Measurements from ENCODE around the gene TBC1D2B.
"Not testable (repeated sequence)": the region's sequence is repeated elsewhere in the genome, so short reads cannot be mapped to it uniquely, and the experiment has no call there.

Gene TBC1D2B

DNA sequence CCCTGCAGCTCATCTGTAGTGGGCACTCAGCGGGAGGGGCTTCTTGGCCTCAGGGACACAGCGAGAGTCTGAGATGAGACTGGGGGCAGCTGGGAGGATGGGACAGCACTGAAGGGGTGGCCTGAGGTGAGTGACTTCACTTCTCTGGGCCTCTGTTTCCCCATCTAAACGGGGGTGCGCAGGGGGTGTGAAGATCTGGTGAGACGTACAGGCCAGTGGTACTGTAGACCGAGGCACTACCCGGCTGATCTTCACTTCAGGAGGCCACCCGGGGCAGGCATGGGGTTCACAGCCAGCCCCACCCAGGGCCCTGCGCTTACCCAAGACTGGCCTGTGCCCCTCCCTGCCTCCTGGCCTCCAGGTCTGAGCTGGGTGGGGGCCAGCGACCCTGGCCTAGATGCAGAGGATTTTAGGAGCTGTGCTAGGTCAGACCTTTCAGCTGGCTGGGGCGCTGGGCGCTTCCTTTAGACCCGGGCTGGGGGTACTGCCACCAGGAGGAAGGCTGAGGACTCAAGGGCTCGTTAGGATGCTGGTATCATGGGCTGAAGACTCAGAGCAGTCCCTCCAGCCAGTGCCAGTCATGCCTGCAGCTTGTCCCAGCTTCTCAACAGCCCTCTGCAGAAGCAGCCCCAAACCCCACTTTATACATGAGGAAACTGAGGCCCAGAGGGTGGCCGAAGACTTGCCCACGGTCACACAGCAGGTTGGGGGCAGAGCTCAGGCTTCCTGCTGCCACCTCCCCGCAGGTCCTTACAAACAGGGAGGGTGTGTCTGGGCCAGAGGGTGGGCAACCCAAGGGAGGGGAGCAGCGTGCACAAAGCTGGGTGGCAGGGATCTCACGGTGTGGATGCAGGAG, 99.4 kb downstream of the TBC1D2B start:
- DNase-seq (ENCODE audit: low read depth in 2 of 2, low spot score in 1 of 2) = not testable (repeated sequence)

DNA sequence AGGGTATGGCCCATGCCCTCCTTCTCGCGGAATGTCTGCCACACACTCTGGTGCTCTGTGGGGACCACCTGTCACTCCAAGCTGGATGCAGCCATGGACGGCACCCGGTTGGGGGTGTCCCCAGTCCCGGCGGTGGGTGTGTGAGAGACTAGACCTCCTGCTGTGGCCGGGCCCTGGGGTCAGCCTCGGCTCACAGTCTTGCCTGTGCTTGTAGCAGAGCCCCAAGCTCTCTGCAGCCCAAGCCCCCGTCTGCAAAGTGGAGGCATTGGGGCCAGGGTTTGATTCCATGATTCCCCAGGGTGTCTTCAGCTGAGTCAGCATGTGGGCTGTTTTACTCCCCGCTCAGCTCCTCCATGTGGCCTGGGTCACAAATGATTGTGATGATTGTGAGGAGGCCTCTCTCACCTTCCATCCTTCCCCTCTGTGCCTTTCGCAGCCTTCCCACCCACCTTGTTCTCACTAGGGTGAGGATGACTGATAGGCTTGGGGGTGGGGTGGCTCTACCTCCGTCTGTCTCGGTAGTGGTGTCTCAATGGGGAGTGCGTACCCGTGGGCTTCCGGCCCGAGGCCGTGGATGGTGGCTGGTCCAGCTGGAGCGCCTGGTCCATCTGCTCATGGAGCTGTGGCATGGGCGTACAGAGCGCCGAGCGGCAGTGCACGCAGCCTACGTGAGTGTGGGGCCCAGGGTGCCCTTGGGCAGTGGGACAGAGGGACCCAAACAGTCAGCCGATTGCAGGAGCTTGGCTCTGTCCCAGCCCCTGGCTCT, 100.6 kb downstream of the TBC1D2B start:
- DNase-seq (ENCODE audit: low read depth in 2 of 2, low spot score in 1 of 2) = not testable (repeated sequence)

- not testable (repeated sequence) for DNase-seq (ENCODE audit: low read depth in 2 of 2, low spot score in 1 of 2)
Measured at GRCh38 chr15:77976095-77976450, 101.4 kb downstream of the TBC1D2B start.

DNA sequence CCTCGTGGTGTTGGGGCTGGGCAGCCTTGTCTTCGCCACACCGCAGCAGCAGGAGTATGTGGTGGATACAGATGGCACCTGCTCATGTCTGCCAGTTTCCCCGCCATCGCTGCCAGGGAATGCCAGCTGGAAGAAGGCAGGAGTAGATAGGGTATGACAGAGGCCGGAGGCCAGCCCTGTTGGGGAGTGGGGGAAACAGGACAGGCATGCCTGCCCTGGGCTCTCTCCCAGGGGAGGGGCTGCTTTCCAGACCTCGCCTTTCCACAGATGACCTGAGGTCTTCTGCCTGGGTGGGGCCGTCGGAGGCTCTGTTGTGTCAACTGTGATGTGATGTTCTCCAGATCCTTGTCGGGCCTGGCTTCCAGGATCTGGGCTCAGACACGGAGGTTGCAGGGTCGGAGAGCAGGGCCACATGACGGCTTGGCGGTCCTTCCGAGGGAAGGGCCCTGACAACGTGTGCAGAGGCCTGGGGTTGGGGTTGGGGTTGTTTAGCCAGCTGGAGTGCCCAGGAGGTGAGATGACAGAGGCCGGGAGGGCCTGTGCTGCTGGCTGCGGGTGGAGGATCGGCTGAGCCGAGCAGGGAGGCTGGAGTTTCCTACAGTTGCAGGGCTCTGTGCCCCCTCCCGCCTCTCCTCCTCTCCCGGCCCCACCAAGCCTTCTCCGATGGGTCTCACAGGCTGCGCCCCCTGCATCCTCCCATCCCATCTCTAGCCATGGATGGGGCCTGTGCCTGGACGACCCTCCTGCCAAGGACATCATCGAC, 102.0 kb downstream of the TBC1D2B start:
- DNase-seq (ENCODE audit: low read depth in 2 of 2, low spot score in 1 of 2) = no peak

- DNase-seq (ENCODE audit: low read depth in 2 of 2, low spot score in 1 of 2) = no peak
Measured at GRCh38 chr15:77974416-77975331, 102.8 kb downstream of the TBC1D2B start.

DNA sequence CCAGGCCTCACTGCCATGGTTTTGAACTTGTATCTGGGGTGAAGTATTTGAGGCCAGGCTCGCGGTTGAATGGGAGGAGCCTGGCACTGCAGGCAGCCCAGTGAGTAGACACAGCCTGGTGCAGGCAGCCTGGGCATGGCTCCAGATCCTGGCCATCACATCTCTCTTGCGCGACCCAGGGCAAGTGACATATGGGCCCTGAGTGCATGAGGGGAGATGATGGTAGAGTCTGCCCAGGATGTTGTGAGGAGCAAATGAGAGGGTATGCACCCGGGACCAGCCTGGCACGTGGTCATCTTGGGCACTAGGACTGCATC, 103.5 kb downstream of the TBC1D2B start:
- DNase-seq (ENCODE audit: low read depth in 2 of 2, low spot score in 1 of 2) = no peak

DNA sequence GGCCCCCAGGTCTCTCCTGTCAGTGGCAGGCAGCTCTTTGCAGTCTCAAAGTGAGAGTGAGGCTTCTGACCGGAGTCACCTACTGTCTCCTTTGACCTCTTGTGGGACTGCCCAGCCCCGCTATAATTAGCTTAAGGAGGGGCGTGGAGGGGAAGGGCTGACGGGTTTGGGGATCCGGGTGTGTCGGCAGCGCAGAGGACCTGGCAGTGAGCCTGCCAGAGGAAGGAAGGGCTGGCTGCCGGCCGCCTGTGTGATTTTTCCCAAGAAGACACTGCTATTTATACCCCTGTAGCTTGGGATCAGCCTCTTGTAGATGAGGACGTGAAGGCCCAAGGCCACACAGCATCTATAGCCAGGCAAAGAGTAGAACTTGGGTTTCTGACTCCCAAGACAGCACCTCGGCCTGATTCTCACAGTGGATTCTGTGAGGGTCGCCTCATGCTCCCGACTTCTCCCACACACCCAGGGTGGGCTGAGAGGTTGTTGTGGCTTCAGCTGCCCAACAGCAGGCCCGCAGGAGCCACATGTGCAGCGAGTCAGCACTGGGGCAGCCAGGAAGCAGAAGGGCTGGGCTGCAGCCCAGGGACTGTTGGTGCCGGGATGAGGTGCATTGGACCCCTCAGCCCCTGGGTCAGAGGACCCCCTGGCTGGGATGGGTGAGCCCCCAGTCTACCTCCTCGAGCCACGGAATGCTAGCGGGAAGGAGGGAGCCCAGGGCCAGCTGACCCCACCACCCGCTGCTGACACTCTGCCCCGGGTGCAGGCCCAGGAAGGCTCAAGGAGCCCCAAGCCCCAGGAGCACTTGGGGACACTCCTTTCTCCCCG, 104.0 kb downstream of the TBC1D2B start:
- DNase-seq (ENCODE audit: low read depth in 2 of 2, low spot score in 1 of 2) = not testable (repeated sequence)

DNA sequence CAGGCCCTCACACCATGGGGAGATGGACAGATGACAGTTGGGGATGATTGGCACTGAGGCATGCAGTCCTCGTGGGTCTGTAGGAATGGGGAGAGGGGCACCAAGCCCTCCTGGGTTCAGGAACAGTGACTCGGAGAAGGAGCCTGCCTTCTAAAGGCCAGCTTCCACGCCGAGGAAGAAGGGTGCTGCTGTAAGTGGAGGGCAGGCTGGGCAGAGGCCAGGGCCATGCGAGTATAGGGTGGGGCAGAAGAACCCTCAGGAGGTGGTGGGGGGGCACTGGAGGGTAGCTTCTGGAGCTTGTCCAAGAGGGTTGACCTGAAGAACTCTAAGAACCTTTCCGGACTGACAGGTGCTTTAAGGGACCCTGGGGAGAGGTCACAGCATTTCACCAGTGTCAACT, 104.8 kb downstream of the TBC1D2B start:
- DNase-seq (ENCODE audit: low read depth in 2 of 2, low spot score in 1 of 2) = not testable (repeated sequence)

- DNase-seq (ENCODE audit: low read depth in 2 of 2, low spot score in 1 of 2) = not testable (repeated sequence)
Measured at GRCh38 chr15:77971875-77972274, 105.6 kb downstream of the TBC1D2B start.

- DNase-seq (ENCODE audit: low read depth in 2 of 2, low spot score in 1 of 2) = not testable (repeated sequence)
Measured at GRCh38 chr15:77970813-77971360, 106.6 kb downstream of the TBC1D2B start.

- no peak for DNase-seq (ENCODE audit: low read depth in 2 of 2, low spot score in 1 of 2)
Measured at GRCh38 chr15:77969055-77969454, 108.5 kb downstream of the TBC1D2B start.

- no peak for DNase-seq (ENCODE audit: low read depth in 2 of 2, low spot score in 1 of 2)
Measured at GRCh38 chr15:77967798-77968197, 109.7 kb downstream of the TBC1D2B start.

DNA sequence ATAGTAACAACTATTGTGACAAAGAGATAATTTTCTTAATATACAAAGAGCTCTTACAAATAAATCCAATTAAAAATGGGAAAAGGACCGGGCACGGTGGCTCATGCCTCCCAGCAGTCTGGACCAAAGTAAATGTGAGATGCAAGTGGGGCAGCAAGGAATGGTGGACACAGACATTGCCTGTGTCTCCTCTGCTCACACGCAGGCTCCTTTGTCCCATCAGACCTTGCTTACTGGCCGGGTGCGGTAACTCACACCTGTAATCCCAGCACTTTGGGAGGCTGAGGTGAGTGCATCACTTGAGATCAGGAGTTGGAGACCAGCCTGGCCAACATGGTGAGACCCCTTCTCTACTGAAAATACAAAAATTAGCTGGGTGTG, 110.3 kb downstream of the TBC1D2B start:
- not testable (repeated sequence) for DNase-seq (ENCODE audit: low read depth in 2 of 2, low spot score in 1 of 2)

DNA sequence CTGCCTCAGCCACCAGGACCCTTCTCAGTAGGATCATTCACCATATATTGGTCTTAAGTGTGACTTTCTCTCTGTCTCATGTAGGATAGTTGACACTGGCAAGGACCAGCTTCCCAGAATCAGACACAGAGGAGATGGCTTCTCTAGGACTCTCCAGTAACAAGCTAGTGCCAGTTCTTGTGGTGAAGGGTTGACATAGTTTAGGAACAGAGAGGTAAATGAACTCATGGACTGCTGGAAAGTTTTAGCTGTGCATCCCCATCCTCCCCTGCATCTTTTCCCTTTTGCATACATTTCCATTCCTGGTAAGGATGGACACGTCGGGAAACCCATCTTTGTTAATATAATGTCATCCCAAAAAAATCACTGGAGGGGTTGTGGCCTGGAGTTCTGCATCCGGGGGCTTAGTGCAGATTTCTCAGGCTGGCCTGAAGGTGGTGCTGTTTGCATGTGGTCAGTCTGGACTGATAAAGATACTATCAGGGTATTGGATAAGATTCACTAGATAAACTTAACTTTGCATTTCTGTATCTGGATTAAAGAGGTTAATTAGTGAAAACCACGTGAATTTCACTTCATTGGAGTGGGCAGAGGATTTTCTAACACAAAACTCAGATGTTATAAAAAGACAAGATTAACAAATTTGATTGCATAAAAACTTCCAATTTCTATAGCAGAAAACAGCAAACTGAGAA, 110.8 kb downstream of the TBC1D2B start:
- DNase-seq (ENCODE audit: low read depth in 2 of 2, low spot score in 1 of 2) = no peak

GRCh38 chr15:77964193-77964592, 113.3 kb downstream of the TBC1D2B start:
- DNase-seq (ENCODE audit: low read depth in 2 of 2, low spot score in 1 of 2) = no peak

DNA sequence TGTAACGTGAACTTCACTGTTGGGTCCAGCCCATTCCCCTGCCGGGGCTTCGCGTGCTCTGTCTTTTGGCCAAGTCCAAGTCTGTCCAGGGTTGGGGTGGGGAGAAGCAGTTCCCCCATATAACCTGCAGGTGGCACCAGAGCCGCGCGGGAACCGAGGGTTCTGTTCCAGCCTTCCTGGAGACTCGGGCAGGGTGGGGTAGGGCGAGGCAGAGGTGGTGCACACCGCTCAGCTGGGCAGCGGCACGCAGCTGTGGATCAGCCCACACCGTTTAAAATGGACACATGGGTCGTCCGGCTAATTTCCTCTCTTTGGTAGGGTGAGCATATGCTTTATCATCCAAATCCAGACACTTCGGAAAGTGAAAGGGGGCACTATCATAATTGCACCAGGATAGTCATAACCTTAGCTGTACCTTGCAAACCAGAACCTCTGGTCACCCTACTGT, 118.1 kb downstream of the TBC1D2B start:
- DNase-seq (ENCODE audit: low read depth in 2 of 2, low spot score in 1 of 2) = peak; percentile 45 to 58

DNA sequence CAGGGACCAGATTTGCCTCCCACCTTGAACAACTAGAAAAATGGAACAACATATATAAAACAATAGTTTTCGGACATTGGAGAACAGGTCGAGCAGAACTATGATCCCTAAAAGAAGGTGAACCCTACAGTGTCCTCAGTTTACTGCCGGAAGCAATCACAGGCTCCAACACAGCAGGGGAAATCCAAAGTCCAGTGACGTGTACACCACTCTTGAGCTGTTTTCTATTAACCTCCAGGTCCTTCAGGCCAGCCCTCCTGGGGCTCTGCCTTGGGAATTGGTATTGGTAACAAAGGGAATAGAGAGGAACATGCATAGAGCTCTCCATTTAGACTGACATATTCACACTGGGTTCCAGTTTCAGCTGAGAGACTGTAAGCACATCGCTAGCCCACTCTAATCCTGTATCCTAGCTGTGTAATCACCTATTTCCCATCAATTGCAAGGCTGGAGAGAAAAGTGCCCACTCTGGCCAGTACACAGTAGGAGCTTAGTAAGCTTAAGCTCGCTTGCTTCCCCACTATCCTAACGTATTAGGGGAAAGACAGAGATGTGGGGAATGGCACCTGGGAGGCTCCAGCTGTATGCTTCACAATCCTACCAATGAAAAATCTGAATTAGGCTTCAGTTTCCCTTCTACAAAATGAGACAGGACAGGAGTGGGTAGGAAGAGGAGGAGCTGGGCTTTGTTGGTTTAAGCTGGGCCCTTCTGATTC, 118.6 kb downstream of the TBC1D2B start:
- not testable (repeated sequence) for DNase-seq (ENCODE audit: low read depth in 2 of 2, low spot score in 1 of 2)

DNA sequence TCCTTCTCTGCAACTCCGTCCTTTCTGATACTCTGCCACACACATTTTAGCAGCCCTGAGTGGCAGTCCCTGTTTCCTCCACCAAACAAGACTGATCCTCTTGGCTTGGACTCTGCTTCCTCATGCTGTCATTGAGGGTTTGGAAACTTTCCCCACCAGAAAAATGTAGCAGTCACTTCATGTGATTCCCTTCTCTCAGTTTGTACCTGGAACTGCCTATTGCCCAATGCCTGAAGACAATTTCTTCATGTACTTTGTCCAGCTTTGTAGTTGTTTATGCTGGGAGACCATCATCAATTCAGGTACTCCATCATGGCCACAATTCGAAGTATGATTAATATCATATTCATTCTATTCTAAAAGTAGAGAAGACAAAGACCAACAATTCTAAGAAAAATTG, 119.5 kb downstream of the TBC1D2B start:
- not testable (repeated sequence) for DNase-seq (ENCODE audit: low read depth in 2 of 2, low spot score in 1 of 2)

All from stimulated activated CD8-positive, alpha-beta memory T cell treated with anti-CD3 and anti-CD28 coated beads, Interleukin-4, amount 100 ng/mL, for 4 hours (primary cell).